Measurements from ENCODE around the gene SMOC1. TPM values are rescaled to one million over a fixed set of nuclear protein-coding genes. Genes with fewer than 3 reads are reported as not detected.

Gene SMOC1
- total and polyA plus RNA-seq, 9 of the 15 experiments (the other 6 are each of a cell fraction or from before 2014, with no cell fraction given), result 0.04 TPM; not detected in 8

GRCh38 chr14:70014406-70015095 lies 135.3 kb downstream of the SMOC1 start:
- Histone ChIP-seq H3K9me3 (replicated peaks; ENCODE audit: control insufficient read depth, insufficient read depth, low read depth, low read length) (no peaks in the 10 kb centered on the region), H3K27me3 (ENCODE audit: control insufficient read depth in 2 of 2, insufficient read depth in 2 of 2, low read length in 2 of 2) (peaks cover 0 to 11% of the 10 kb centered on the region in 2 experiments; a peak in 2 of 5 replicates), H2AFZ (ENCODE audit: low read depth, low read length) (no peak overlapping the region), H3K36me3 (ENCODE audit: control insufficient read depth, insufficient read depth, low read length) (no peaks in the 10 kb centered on the region), H3K9ac (ENCODE audit: insufficient read depth in 1 of 2, low read depth in 2 of 2, low read length in 2 of 2) (no peak overlapping the region), H3K4me3 (no peak overlapping the region), H3K79me2 (ENCODE audit: control insufficient read depth, insufficient read depth, low read length) (no peaks in the 10 kb centered on the region), H3K9me1 (ENCODE audit: control insufficient read depth, insufficient read depth, low read length) (no peaks in the 10 kb centered on the region), H3K27ac (ENCODE audit: extremely low read depth, low read depth, low read length) (no peak overlapping the region), H3K4me1 (replicated peaks in 1 of 2; ENCODE audit: control insufficient read depth in 2 of 2, insufficient read depth in 2 of 2, low read length in 2 of 2) (no peaks in the 10 kb centered on the region), H4K20me1 (replicated peaks; ENCODE audit: control insufficient read depth, insufficient read depth, low read length) (no peaks in the 10 kb centered on the region), H3K4me2 (ENCODE audit: insufficient read depth, low read length) (no peak overlapping the region)
- FAIRE-seq, result no peak
- no peak for DNase-seq (ENCODE audit: extremely low read depth in 1 of 4, low spot score in 3 of 4)
- ATAC-seq, result no peak
- ChIA-PET POLR2A (no interaction called here), CTCF (ENCODE audit: low intra/inter-chr PET ratio) (no interaction called here)
- intact Hi-C loops (cut with micrococcal nuclease) (loop anchor here (5.0 kb wide), 1 partner anchor 282 kb away; no protein-coding TSS in a partner anchor), in situ Hi-C loops (cut with MboI) (no loop called here)
- BruUV-seq (replicated peaks), result no TSS peak
- 0% methylated on average over 6 of the region's 7 CpGs for whole genome bisulfite sequencing (ENCODE audit: insufficient coverage, low coverage, missing lambda C conversion rate)
- TF ChIP-seq NR2C1 (IDR thresholded peaks at IDR 0.05) (no peak), NR2C1 (tag; IDR thresholded peaks at IDR 0.05) (no peak), CCNT2 (IDR thresholded peaks at IDR 0.05; ENCODE audit: borderline replicate concordance, extremely low read depth, insufficient read length, low read depth, low read length) (no peak), TOE1 (IDR thresholded peaks at IDR 0.05; ENCODE audit: borderline replicate concordance) (no peak), TOE1 (CRISPR knock-in tag; IDR thresholded peaks at IDR 0.05; ENCODE audit: borderline replicate concordance, low read depth) (no peak), TCF7L2 (IDR thresholded peaks at IDR 0.05; ENCODE audit: low read depth, low read length) (no peak), GMEB1 (CRISPR knock-in tag; IDR thresholded peaks at IDR 0.05) (no peak), ZNF212 (CRISPR knock-in tag; IDR thresholded peaks at IDR 0.05) (no peak), YY1 (IDR thresholded peaks at IDR 0.05; ENCODE audit: borderline replicate concordance in 1 of 3, control insufficient read depth in 1 of 3, extremely low read depth in 1 of 3, insufficient read depth in 3 of 3, insufficient read length in 1 of 3, insufficient replicate concordance in 2 of 3, low read depth in 1 of 3, low read length in 2 of 3) (no peak), U2AF1 (optimal IDR thresholded peaks at IDR 0.05; ENCODE audit: low read depth, low read length) (no peak), SIN3B (IDR thresholded peaks at IDR 0.05; ENCODE audit: low read depth) (no peak), ZNF780A (CRISPR knock-in tag; IDR thresholded peaks at IDR 0.05) (no peak), BMI1 (IDR thresholded peaks at IDR 0.05; ENCODE audit: low read length) (no peak), TBP (optimal IDR thresholded peaks at IDR 0.05; ENCODE audit: low read depth, low read length) (no peak), HMG20A (CRISPR knock-in tag; conservative IDR thresholded peaks at IDR 0.05) (no peak), CHD4 (IDR thresholded peaks at IDR 0.05; ENCODE audit: insufficient read depth, insufficient replicate concordance, low read depth, low read length, poor library complexity, severe bottlenecking) (no peak), MCM3 (IDR thresholded peaks at IDR 0.05) (no peak), HMGN3 (IDR thresholded peaks at IDR 0.05; ENCODE audit: borderline replicate concordance, extremely low read depth, insufficient read length, low read depth, low read length) (no peak)
- TF ChIP-seq, protein P1, sequence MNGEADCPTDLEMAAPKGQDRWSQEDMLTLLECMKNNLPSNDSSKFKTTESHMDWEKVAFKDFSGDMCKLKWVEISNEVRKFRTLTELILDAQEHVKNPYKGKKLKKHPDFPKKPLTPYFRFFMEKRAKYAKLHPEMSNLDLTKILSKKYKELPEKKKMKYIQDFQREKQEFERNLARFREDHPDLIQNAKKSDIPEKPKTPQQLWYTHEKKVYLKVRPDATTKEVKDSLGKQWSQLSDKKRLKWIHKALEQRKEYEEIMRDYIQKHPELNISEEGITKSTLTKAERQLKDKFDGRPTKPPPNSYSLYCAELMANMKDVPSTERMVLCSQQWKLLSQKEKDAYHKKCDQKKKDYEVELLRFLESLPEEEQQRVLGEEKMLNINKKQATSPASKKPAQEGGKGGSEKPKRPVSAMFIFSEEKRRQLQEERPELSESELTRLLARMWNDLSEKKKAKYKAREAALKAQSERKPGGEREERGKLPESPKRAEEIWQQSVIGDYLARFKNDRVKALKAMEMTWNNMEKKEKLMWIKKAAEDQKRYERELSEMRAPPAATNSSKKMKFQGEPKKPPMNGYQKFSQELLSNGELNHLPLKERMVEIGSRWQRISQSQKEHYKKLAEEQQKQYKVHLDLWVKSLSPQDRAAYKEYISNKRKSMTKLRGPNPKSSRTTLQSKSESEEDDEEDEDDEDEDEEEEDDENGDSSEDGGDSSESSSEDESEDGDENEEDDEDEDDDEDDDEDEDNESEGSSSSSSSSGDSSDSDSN (IDR thresholded peaks at IDR 0.05; ENCODE audit: borderline replicate concordance in 1 of 2, low read depth in 2 of 2, low read length in 2 of 2), result no peak
